NB4 (cell line): ENCODE measurements around the gene LRIG3.

ENCODE experiments used
- DNase-seq: peaks from one replicate; pipeline ENCODE4 v3.0.0; 2010; ENCODE audit warnings: low read depth
- H3K4me3 ChIP-seq: one replicate; pipeline ENCODE4 v1.5.1; 2011; ENCODE audit warnings: mild to moderate bottlenecking, low read depth, low read length, moderate library complexity
- CTCF ChIP-seq: IDR thresholded peaks from one replicate; pipeline ENCODE4 v1.5.1; 2012; ENCODE audit warnings: low read depth, low read length
- MAX ChIP-seq: IDR thresholded peaks from 2 replicates; pipeline ENCODE4 v1.6.1; 2011; ENCODE audit warnings: low read depth, low read length
- MYC ChIP-seq: IDR thresholded peaks from 2 replicates; pipeline ENCODE4 v1.6.1; 2011; ENCODE audit warnings: low read depth, low read length
- POLR2A ChIP-seq: IDR thresholded peaks from 2 replicates; pipeline ENCODE4 v1.6.1; 2011; ENCODE audit warnings: mild to moderate bottlenecking; ENCODE audit not compliant: insufficient read length; ENCODE audit errors: extremely low read depth

The LRIG3 gene

GRCh38 chr12:58932806-58933681 is 12.7 kb upstream of the LRIG3 start:
- no peak overlapping the region for H3K4me3 ChIP-seq
- no peak for DNase-seq
- no peak for TF ChIP-seq CTCF
- TF ChIP-seq POLR2A: no peak
- no peak for TF ChIP-seq MAX
- no peak for TF ChIP-seq MYC

GRCh38 chr12:58931518-58931917 is 11.2 kb upstream of the LRIG3 start:
- DNase-seq: no peak
- TF ChIP-seq CTCF: peak; percentile 10
- no peak for TF ChIP-seq POLR2A
- no peak for TF ChIP-seq MAX
- H3K4me3 ChIP-seq: no peak overlapping the region

- no peak overlapping the region for H3K4me3 ChIP-seq
- DNase-seq: no peak
- TF ChIP-seq CTCF: no peak
Observed at GRCh38 chr12:58930770-58931324, 10.5 kb upstream of the LRIG3 start.

GRCh38 chr12:58927120-58927519 is 6.8 kb upstream of the LRIG3 start:
- DNase-seq: no peak
- no peak for TF ChIP-seq MAX
- no peak for TF ChIP-seq MYC
- TF ChIP-seq POLR2A: no peak
- no peak for TF ChIP-seq CTCF
- no peak overlapping the region for H3K4me3 ChIP-seq

GRCh38 chr12:58926586-58926985 is 6.3 kb upstream of the LRIG3 start:
- TF ChIP-seq MYC (no peak), CTCF (no peak), MAX (no peak), POLR2A (no peak)
- H3K4me3 ChIP-seq: no peak overlapping the region
- no peak for DNase-seq

GRCh38 chr12:58925751-58926150 is 5.4 kb upstream of the LRIG3 start:
- no peak for DNase-seq
- no peak overlapping the region for H3K4me3 ChIP-seq
- TF ChIP-seq CTCF (no peak), MAX (no peak), MYC (no peak), POLR2A (no peak)
